Measurements from ENCODE around the gene RBM14.
"Not testable (repeated sequence)": the region's sequence is repeated elsewhere in the genome, so short reads cannot be mapped to it uniquely, and the experiment has no call there.

RBM14 gene

DNA sequence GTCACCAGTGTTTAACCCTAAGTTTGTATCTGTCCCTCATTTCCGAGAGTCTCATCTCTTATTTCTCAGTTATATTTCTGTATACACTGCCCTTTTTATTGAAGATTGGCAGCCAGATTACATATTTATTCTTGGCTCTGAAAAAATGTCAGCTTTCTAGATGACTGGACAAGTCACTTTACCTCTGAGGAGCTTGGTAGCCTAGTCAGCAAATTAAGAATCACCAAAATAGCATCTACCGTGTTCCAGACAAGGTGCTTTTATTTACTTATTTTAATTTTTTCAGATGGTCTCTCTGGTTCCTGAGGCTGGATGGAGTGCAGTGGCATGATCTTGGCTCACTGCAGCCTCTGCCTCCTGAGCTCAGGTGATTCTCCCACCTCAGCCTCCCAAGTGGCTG lies 16.5 kb downstream of the RBM14 start:
- no peak for DNase-seq (ENCODE audit: low read depth)

DNA sequence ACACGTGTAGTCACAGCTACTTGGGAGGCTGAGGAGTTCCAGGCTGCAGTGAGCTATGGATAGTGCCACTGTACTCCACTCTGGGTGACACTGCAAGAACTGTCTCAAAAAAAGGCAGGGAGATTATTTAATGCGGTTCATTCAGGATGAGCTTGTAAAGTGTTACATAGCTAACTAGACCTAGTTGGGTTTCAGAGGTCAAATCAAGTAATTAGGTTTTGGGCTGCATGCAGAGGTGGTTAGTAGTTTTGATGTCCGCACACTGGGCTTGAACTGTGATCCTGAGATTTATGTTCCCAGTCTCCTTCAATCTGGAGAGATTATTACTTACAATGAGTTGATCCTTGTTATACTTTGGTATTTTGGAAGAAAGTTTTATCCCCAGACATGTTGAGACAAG lies 20.0 kb downstream of the RBM14 start:
- no peak for DNase-seq (ENCODE audit: low read depth)

DNA sequence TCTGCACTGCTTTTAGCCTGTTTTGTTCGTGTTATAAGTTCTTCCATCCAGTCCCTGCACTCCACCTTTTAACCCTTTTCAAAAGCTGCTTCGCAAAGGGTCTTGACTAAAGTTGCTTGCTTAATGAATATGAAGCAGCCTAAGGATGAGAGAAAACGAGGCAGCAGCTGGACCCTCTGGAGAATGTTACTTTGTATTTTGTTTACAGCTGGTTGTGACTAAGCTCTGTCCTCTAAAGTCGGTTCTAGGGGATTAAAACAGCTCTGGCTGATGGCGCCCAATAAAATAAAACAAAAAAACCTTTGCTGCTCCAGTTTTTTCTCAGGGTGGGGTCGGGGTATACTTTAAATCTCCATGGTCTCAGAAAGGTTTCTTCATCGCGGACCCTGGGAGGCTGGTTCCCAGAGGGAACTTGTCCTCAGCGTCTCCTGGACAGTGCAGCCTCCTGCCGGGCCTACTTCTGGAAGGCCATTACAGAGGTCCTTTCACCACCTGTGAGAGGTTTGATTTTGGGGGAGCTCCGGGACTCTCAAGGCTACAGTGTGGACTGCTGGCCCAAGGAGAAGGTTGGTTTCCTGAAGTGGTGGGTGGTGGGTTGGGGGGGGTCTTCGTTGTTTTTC lies 21.2 kb downstream of the RBM14 start:
- DNase-seq (ENCODE audit: low read depth), result no peak

DNA sequence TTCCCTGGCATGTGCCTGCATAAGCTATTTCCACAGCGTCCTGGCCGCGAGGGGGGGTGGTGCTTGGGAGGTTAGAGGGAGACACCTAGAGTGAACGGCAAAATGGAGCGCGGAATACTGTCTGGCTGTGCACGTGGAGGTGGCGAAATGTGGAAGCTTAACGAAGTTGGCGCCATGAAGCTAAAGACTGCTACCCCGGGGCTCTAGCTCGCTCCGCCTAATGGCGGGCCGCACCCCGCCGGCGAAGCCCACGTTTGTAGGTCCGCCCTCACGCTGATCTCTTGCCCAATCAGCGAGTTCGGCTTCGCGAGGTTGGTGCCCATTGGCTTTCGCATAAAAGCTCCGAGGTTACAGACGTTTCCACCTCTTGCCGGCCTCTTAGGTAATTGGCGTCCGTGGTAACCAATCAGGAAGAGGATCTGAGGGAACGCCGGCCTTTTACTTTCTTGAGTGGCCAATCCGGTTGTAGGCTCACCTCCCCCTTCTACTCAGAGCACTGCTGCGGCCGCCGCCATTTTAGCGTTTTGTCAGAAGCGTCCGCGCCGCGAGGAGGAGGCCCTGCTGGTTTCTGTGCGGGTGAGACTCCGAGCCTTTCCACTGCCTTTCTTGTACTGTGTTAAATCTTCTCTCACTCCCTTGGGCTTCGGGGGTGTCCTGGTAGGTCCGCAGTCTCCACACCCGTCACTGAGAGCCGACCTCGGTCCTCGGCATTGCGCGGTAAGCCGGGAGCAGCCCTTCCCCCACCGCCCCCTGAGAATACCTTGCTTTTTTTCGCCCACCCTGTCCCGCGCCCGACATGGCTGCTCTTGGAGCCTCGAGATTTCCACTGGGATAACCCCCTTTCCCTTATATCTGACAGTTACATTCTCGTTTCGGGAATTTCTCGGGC lies 22.0 kb downstream of the RBM14 start, which contains the start of gene RBM4:
RBM4 (plus strand) TSS at position 527 of the 889 bp plus-strand sequence. CDS start 1,009 bp downstream, outside the sequence.
- peak; percentile 87 for DNase-seq (ENCODE audit: low read depth)

DNA sequence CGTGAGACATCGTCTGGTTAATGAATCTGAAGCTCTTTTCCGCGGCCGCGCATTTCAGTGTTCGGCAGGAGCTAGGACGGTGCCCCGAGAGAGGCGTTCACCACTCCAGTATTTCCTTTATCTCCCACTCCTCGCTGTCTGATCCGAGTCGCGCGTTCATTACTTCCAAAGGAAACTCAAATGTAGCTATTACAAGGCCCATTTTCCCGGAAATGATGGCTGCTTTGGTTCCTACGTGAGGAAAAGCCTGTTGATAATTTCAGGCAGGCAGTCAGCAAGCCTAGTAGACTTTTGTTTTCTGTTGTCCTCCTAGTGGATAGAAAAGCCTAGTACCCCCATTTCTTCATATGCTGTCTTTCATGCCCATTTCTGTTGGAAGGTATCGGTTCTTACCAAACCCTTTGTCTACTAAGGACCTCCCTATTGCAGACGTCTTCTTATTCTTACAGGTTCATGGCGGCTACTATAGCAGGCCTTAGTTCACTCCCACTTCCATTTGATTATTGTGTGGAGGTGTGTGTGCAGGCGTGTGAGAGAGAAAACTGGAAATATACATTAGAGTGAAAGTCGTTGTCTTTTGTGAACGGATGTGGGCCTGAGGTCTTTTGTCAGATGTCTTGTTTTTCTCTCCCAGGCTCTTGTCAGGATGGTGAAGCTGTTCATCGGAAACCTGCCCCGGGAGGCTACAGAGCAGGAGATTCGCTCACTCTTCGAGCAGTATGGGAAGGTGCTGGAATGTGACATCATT lies 22.8 kb downstream of the RBM14 start:
- no peak for DNase-seq (ENCODE audit: low read depth)

DNA sequence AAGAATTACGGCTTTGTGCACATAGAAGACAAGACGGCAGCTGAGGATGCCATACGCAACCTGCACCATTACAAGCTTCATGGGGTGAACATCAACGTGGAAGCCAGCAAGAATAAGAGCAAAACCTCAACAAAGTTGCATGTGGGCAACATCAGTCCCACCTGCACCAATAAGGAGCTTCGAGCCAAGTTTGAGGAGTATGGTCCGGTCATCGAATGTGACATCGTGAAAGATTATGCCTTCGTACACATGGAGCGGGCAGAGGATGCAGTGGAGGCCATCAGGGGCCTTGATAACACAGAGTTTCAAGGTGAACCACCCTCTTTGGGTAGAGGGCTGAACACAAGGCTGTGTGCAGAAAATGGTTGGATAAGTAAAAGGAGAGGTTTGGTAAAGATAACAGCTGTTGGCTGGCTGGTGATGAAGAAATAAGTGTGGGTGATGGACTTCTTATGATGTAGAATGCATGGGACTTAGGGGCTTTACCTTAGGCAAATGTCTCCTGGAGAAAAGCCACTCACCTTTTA lies 23.4 kb downstream of the RBM14 start:
- DNase-seq (ENCODE audit: low read depth), result not testable (repeated sequence)

DNA sequence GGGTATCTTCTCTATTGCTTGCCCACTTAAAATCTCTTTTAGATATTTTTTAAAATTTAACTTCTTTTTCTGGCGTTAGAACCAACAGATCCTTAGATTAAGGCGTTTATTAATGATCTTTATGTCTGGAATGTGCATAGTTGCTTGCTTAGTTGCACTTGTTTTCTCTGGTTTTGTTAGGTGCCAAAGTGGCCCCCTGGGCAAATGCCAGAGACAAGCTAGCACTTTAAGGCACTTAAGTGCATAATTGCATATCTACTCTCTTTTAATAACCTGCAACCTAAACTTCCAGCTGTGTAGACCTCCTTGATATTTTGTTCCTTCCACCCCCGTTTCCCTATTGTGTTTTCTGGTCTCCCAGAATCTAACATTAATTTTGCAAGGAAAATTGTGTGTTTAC lies 25.4 kb downstream of the RBM14 start:
- no peak for DNase-seq (ENCODE audit: low read depth)

DNA sequence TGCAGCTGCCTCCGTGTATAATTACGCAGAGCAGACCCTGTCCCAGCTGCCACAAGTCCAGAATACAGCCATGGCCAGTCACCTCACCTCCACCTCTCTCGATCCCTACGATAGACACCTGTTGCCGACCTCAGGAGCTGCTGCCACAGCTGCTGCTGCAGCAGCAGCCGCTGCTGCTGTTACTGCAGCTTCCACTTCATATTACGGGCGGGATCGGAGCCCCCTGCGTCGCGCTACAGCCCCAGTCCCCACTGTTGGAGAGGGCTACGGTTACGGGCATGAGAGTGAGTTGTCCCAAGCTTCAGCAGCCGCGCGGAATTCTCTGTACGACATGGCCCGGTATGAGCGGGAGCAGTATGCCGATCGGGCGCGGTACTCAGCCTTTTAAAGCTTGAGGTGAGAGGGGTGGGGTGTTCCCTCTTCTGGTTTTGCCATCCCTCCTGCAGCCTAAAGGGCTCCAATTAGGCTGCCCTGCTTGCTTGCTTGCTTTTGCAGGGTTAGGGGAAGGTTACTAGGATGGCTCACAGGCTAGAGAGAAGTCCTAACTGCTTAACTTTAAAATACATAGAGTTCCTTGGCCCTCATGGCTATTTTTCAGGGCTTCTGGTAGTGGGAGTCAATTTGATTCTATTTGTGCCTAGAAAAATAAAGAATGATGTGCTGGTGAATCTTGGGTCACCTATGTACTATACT lies 27.5 kb downstream of the RBM14 start:
- no peak for DNase-seq (ENCODE audit: low read depth)

DNA sequence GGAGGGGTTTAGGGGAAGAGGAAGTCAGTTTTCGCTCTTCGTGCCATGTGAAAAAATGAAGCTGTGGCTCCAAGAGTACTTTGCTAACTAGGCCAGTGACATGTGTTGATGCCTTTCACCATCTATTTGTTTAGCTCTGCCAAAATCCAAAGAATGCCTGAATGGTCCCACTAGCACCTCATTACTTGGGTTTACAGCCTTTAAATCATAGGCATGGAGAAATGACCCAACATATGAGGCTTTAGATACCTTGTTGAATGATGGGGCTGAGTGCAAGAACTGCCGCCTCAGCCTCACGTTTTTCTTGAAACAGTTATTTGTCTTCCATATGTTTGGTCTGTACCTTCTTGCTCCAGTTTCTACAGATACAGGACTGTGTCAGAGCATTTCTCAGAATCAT lies 30.4 kb downstream of the RBM14 start:
- DNase-seq (ENCODE audit: low read depth), result no peak

DNA sequence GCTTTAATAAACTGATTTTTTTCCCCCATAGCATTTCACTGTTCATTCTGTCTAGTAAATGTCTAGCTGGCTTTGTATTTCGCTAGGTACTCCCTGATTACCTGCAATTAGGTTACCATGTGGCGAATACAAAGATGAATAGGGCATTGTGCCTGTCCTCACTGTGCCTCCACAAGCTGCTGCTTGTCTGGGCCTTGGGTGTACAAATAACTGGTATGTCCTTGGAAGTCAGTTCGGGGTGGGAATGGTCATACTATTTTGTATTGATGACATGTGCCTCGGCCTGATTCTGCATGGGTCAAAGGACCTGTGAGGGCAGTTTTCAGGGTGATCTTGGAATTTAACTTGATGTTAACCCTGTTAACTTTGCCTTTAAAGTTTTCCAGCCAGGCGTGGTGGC lies 33.5 kb downstream of the RBM14 start:
- no peak for DNase-seq (ENCODE audit: low read depth)

DNA sequence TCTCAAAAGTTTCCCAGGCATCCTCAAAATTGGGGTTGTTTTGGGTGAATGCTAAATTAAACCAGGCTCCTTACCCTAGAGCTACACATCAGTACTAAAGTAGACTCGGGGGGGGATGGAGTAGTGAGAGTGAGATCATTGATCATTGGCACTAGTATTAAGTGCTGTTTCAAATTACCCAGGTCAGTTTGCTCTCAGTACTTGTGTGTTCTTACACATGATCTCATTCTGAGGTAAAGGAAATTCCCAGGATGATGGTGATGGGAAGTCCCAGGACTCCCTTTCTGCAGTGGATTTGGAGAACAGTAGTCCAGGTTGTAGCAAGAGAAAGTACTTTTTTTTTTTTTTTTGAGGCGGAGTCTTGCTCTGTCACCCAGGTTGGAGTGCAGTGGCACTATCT lies 34.6 kb downstream of the RBM14 start:
- DNase-seq (ENCODE audit: low read depth), result no peak

DNA sequence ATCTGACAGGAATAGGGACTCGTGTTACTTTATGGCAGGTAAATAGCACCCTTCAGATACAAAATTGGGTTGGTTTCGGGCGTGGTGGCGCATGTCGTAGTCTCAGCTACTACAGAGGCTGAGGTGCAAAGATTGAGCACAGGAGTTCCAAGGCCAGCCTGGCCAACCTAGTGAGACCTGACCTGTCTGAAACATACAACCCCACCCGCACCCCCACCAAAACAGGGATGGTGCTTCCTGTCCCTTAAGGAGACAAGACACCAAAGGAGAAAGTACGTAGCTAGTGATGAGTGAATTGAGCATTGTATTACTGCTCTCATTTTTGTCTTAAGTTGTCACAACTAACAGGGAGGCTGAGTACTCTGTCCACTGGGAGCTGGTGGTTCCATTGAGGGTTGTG lies 36.2 kb downstream of the RBM14 start:
- DNase-seq (ENCODE audit: low read depth), result no peak

DNA sequence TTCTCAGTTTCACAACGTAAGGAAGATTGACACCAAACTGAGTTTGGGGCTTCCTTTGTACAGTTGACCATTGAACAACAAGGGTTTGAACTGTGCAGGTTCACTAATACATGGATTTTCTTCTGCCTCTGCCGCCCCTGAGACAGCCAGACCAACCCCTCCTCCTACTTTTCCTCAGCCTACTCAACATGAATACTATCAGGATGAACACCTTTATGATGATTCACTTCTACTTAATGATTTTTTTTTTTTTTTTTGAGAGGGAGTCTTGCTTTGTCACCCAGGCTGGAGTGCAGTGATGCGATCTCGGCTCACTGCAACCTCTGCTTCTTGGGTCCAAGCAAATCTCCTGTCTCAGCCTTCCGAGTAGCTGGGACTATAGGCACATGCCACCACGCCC lies 36.7 kb downstream of the RBM14 start:
- DNase-seq (ENCODE audit: low read depth), result no peak

DNA sequence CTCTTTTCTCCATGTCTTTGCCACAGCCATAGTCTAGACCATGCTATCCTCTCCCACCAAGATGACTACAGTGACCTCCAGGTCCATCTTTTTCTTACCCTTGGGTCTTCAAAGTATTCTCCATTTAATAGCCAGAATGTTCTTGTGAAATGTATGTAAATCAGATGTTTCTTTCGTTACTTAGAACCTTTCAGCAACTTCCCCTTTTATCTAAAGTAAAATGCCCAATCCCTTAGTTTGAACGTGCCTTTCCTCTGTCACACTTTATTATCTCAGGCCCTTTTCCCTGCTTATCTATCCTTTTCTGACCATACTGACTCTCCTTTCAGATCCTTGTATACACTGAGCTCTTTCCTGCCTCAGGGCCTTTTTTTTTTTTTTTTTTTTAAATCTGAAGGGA lies 43.3 kb downstream of the RBM14 start:
- DNase-seq (ENCODE audit: low read depth), result no peak

DNA sequence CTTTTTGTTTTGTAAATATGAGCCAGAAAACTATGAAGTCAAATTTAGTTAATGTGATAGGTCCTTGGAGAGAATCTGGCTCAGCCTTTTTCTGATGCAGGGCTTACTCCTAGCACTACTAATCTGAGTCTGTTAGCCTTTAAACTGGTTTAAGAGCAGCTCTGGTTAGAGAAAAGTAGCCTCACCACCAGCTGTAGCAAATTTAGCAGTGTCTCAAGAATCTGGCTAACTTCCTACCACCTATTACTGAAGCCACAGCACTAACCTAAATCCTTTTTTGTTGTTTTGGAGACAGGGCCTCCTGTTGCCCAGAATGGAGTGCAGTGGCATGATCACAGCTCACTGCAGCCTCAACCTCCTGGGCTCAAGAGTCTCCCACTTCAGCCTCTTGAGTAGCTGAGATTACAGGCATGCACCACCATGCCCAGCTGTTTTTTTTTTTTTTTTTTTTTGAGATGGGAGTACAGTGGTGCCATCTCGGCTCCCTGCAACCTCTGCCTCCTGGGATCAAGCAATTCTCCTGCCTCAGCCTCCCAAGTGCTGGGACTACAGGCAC lies 47.4 kb downstream of the RBM14 start:
- no peak for DNase-seq (ENCODE audit: low read depth)

DNA sequence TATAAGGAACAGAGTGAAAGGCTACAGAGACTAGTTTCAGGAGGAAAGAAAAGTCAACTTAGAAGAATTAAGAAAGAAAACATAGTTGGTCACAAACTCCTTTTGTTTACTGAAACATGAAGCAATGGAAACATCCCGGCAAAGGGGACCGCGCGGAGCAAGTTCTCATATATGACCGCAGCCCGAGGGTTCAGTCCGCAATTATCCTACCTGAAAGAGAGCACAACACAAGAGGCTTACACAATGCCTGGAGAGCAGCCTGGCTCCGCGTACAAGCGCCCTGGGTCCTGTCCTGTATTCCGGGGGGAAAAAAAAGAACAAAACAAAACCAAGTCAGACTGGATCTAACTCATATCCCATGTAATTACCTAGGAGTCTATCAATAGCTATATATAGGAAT lies 48.9 kb downstream of the RBM14 start:
- no peak for DNase-seq (ENCODE audit: low read depth)

DNA sequence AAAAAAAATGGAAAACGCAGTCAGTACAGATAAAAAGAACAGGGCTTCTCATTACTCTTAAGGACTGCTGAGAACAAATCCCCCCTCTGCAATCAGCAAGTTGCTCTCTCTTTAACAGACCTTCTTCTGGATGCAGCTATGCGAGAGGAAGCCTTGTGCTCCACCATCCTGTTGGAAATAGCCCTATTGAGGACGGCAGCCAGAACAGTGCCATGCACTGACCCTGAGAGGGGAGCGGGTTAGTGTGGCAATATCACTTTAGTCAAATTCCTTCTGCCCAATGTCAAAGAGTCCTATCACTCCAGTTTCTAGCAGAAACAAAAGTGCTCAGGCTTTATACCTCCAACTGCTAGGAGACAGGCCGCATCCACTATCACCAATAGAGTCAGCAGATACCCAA lies 54.4 kb downstream of the RBM14 start:
- DNase-seq (ENCODE audit: low read depth), result no peak

DNA sequence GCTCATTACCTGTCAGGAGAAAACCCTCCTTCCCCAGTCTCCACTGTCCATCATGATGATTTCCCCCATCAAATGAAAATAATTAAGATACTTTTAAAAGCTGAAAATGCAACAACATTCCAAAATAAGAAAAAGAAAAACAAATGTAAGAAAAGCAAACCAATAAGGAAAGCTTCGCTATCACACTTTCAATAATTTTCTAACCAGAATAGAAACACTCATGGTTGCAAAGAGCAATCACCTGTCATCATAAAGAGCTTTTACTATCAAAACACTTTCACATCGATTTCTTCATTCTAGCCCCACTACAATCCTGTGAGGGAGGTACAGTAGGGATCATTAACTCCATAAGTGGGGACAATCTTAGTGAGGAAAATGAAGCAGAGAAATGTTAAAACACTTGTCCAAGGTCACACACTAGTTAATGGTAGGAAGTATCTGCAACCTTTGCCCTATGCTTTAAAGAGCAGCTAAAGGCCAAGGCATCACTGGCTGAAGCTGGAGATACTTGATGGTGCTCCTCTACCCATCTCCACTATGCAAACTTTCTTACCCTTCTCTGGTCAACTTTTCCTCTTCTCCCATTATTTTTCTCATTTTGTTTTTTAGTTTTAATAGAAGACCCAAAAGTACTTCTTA lies 58.7 kb downstream of the RBM14 start:
- no peak for DNase-seq (ENCODE audit: low read depth)

DNA sequence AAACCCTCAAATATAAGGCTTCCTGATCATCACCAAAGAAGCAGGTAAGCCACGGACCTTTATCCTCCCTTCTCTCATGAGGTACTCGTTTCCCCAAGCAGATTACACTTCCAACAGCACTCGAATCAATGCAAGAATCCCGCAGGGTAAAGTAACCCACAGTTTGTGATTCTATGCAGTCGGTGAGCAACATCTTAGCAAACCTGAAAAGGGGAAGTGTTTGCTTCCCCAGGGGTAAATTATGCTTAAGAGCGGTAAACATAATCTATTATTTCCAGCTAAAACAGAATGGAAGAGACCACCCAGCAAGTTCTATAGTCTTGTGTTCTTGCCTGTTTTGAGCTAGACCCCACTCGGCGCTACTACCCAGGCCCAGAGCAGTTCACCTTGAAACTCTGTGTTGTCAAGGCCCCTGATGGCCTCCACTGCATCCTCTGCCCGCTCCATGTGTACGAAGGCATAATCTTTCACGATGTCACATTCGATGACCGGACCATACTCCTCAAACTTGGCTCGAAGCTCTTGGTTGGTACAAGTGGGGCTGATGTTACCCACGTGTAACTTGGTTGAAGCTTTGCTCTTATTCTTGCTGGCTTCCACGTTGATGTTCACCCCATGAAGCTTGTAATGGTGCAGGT lies 60.0 kb downstream of the RBM14 start:
- no peak for DNase-seq (ENCODE audit: low read depth)
